RWPE2 (cell line): ENCODE measurements around the gene TSSK3.
"Not testable (repeated sequence)": the region's sequence is repeated elsewhere in the genome, so short reads cannot be mapped to it uniquely, and the experiment has no call there.

Source experiments
- ATAC-seq: fragments of 200-7000 bp; cut with Tn5 transposase; 3 replicates; pipeline ENCODE4 v1.9.1; 2021; ENCODE audit warnings: low read depth
- DNase-seq: peaks from one replicate; pipeline ENCODE4 v3.0.0-alpha.2; 2020; ENCODE audit warnings: low spot score
- H3K27ac ChIP-seq: fragments of 450-650 bp; 2 replicates; pipeline ENCODE4 v1.5.1; 2017; ENCODE audit warnings: mild to moderate bottlenecking; ENCODE audit not compliant: poor library complexity, severe bottlenecking
- H3K27me3 ChIP-seq: fragments of 250-450 bp; sonication (Bioruptor Pico); 2 replicates; pipeline ENCODE4 v1.5.1; 2021; ENCODE audit warnings: mild to moderate bottlenecking, moderate library complexity; ENCODE audit not compliant: insufficient read depth, poor library complexity, severe bottlenecking
- H3K36me3 ChIP-seq: fragments of 250-450 bp; sonication (Bioruptor Pico); 2 replicates; pipeline ENCODE4 v1.5.1; 2020; ENCODE audit warnings: low read depth, mild to moderate bottlenecking, moderate library complexity
- H3K4me1 ChIP-seq: fragments of 250-450 bp; sonication (Bioruptor Pico); 2 replicates; pipeline ENCODE4 v1.5.1; 2021; ENCODE audit warnings: mild to moderate bottlenecking, moderate library complexity; ENCODE audit not compliant: insufficient read depth, poor library complexity, severe bottlenecking
- H3K4me3 ChIP-seq: fragments of 250-450 bp; sonication (Bioruptor Pico); 2 replicates; pipeline ENCODE4 v1.5.1; 2021; ENCODE audit warnings: mild to moderate bottlenecking, moderate library complexity; ENCODE audit not compliant: severe bottlenecking
- H3K9me3 ChIP-seq: fragments of 250-450 bp; sonication (Bioruptor Pico); 2 replicates; pipeline ENCODE4 v1.5.1; 2021; ENCODE audit warnings: mild to moderate bottlenecking, moderate library complexity; ENCODE audit not compliant: severe bottlenecking
- TF ChIP-seq, protein P1 (sequence below): fragments of 450-650 bp; IDR thresholded peaks from one replicate; pipeline ENCODE4 v1.5.1; 2017; ENCODE audit warnings: mild to moderate bottlenecking, moderate library complexity; ENCODE audit not compliant: poor library complexity, severe bottlenecking

Gene TSSK3

GRCh38 chr1:32353431-32353830, 8.9 kb upstream of the TSSK3 start:
- no peaks in the 10 kb centered on the region for H3K36me3 ChIP-seq
- H3K27ac ChIP-seq: peak overlapping the region; percentile 8
- TF ChIP-seq, protein P1, sequence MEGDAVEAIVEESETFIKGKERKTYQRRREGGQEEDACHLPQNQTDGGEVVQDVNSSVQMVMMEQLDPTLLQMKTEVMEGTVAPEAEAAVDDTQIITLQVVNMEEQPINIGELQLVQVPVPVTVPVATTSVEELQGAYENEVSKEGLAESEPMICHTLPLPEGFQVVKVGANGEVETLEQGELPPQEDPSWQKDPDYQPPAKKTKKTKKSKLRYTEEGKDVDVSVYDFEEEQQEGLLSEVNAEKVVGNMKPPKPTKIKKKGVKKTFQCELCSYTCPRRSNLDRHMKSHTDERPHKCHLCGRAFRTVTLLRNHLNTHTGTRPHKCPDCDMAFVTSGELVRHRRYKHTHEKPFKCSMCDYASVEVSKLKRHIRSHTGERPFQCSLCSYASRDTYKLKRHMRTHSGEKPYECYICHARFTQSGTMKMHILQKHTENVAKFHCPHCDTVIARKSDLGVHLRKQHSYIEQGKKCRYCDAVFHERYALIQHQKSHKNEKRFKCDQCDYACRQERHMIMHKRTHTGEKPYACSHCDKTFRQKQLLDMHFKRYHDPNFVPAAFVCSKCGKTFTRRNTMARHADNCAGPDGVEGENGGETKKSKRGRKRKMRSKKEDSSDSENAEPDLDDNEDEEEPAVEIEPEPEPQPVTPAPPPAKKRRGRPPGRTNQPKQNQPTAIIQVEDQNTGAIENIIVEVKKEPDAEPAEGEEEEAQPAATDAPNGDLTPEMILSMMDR: no peak
- peaks cover 12% of the 10 kb centered on the region for H3K4me1 ChIP-seq
- ATAC-seq (no peak), DNase-seq (no peak)
- H3K27me3 ChIP-seq: no peaks in the 10 kb centered on the region
- no peak overlapping the region for H3K4me3 ChIP-seq
- no peaks in the 10 kb centered on the region for H3K9me3 ChIP-seq

GRCh38 chr1:32353886-32354570, 8.3 kb upstream of the TSSK3 start:
- ATAC-seq: no peak
- peak overlapping the region; percentile 8 for H3K27ac ChIP-seq

GRCh38 chr1:32355778-32356177, 6.6 kb upstream of the TSSK3 start:
- not testable (repeated sequence) for H3K9me3 ChIP-seq, DNase-seq, H3K4me3 ChIP-seq, H3K27me3 ChIP-seq, H3K36me3 ChIP-seq, H3K27ac ChIP-seq, ATAC-seq
- H3K4me1 ChIP-seq: peaks cover 12% of the 10 kb centered on the region

More at GRCh38 chr1:32353886-32354570, 8.3 kb upstream of the TSSK3 start:
- Histone ChIP-seq H3K4me3 (no peak overlapping the region), H3K36me3 (no peaks in the 10 kb centered on the region), H3K27me3 (no peaks in the 10 kb centered on the region), H3K9me3 (no peaks in the 10 kb centered on the region), H3K4me1 (peaks cover 12% of the 10 kb centered on the region)
- no peak for DNase-seq
- TF ChIP-seq, protein P1: no peak

- ATAC-seq: no peak
- TF ChIP-seq, protein P1: no peak
- DNase-seq: no peak
Measured at GRCh38 chr1:32356478-32356877, 5.9 kb upstream of the TSSK3 start.

GRCh38 chr1:32357614-32358013, 4.7 kb upstream of the TSSK3 start:
- H3K9me3 ChIP-seq: no peaks in the 10 kb centered on the region
- H3K4me1 ChIP-seq: peaks cover 7% of the 10 kb centered on the region
- ATAC-seq (no peak), DNase-seq (no peak)
- no peaks in the 10 kb centered on the region for H3K27me3 ChIP-seq
- TF ChIP-seq, protein P1: no peak
- H3K4me3 ChIP-seq: no peak overlapping the region
- H3K27ac ChIP-seq: no peak overlapping the region
- no peaks in the 10 kb centered on the region for H3K36me3 ChIP-seq

More at GRCh38 chr1:32356478-32356877, 5.9 kb upstream of the TSSK3 start:
- Histone ChIP-seq H3K4me1 (peaks cover 12% of the 10 kb centered on the region), H3K27me3 (no peaks in the 10 kb centered on the region), H3K4me3 (no peak overlapping the region), H3K9me3 (no peaks in the 10 kb centered on the region), H3K36me3 (no peaks in the 10 kb centered on the region), H3K27ac (no peak overlapping the region)
